Lower leg skin (tissue), 4 donors: ENCODE results near the gene CWC22. TPM values are rescaled to one million over a fixed set of nuclear protein-coding genes. Genes with fewer than 3 reads are reported as not detected.

ENCODE experiments used
- DNase-seq, 2 donors: peaks; one replicate each; pipeline ENCODE4 v3.0.0-alpha.2; 2019; ENCODE audit warnings: low spot score in 2 of 2
- H3K4me3 ChIP-seq: fragments of 200-600 bp; sonication (generic); 2 replicates; pipeline ENCODE4 v1.5.1; 2017; ENCODE audit warnings: mild to moderate bottlenecking, low read depth; ENCODE audit not compliant: poor library complexity, severe bottlenecking
- CTCF ChIP-seq, 3 donors: fragments of 450-650 bp; IDR thresholded peaks; one replicate each; pipeline ENCODE4 v1.5.1; 2016; ENCODE audit warnings: antibody characterized with exemption in 3 of 3, mild to moderate bottlenecking in 3 of 3, moderate library complexity in 2 of 3
- POLR2A ChIP-seq, 2 donors: fragments of 450-650 bp; IDR thresholded peaks; one replicate each; pipeline ENCODE4 v1.6.1; 2016 to 2017; ENCODE audit warnings: antibody characterized with exemption in 2 of 2, mild to moderate bottlenecking in 1 of 2, moderate library complexity in 1 of 2
- WGBS, 2 donors: methylation state at CpG; one replicate each; pipeline ENCODE4 v1.1.5; 2018; 5-methylcytosine and 5-hydroxymethylcytosine counted together
- intact Hi-C: fragments of 100-400 bp; cut with DNase I; formaldehyde crosslinking; loops from one replicate; pipeline ENCODE4 v1.15.0; 2023; ENCODE audit warnings: low total_unique reads
- total RNA-seq, 4 donors: library from RNA; depleted of rRNA; stranded (reverse); fragments of >200 nt; gene quantifications; one replicate each; pipeline ENCODE4 v1.1.0, GENCODE V29; 2016

Gene CWC22
- total RNA-seq, 4 donors from 2014 or later, result 14.3 to 25.9 (median 19.3) TPM

GRCh38 chr2:179946810-179947615, 60.1 kb downstream of the CWC22 start:
- intact Hi-C loops, result no loop called here
- no peak overlapping the region for H3K4me3 ChIP-seq
- 95 to 99% methylated on average over 4 of the region's 4 CpGs for WGBS, 2 donors
- no peak for TF ChIP-seq POLR2A (IDR thresholded peaks at IDR 0.05)
- TF ChIP-seq CTCF (IDR thresholded peaks at IDR 0.05), result no peak
- no peak for DNase-seq

- intact Hi-C loops, result no loop called here
- 96 to 99% methylated on average over 4 of the region's 4 CpGs for WGBS, 2 donors
- DNase-seq, result no peak
Observed at GRCh38 chr2:179946346-179946745, 60.8 kb downstream of the CWC22 start.

GRCh38 chr2:179939259-179939658, 67.8 kb downstream of the CWC22 start:
- DNase-seq, result no peak
- 85 to 86% methylated on average over 5 of the region's 5 CpGs for WGBS, 2 donors
- TF ChIP-seq POLR2A (IDR thresholded peaks at IDR 0.05) (no peak), CTCF (IDR thresholded peaks at IDR 0.05) (no peak)
- no peak overlapping the region for H3K4me3 ChIP-seq
- intact Hi-C loops, result no loop called here

More at GRCh38 chr2:179946346-179946745, 60.8 kb downstream of the CWC22 start:
- H3K4me3 ChIP-seq, result no peak overlapping the region
- TF ChIP-seq CTCF (IDR thresholded peaks at IDR 0.05) (no peak), POLR2A (IDR thresholded peaks at IDR 0.05) (no peak)

- no peak for TF ChIP-seq POLR2A (IDR thresholded peaks at IDR 0.05)
- no peak for TF ChIP-seq CTCF (IDR thresholded peaks at IDR 0.05)
- 91 to 93% methylated on average over 2 of the region's 2 CpGs for WGBS, 2 donors
- no peak for DNase-seq
- H3K4me3 ChIP-seq, result no peak overlapping the region
- intact Hi-C loops, result no loop called here
Observed at GRCh38 chr2:179938026-179938425, 69.1 kb downstream of the CWC22 start.

GRCh38 chr2:179936654-179937053, 70.4 kb downstream of the CWC22 start:
- H3K4me3 ChIP-seq, result no peak overlapping the region
- intact Hi-C loops, result no loop called here
- 97% methylated on average over 3 of the region's 3 CpGs for WGBS, 2 donors
- TF ChIP-seq CTCF (IDR thresholded peaks at IDR 0.05), result no peak
- TF ChIP-seq POLR2A (IDR thresholded peaks at IDR 0.05), result no peak
- no peak for DNase-seq

- TF ChIP-seq POLR2A (IDR thresholded peaks at IDR 0.05), result no peak
- TF ChIP-seq CTCF (IDR thresholded peaks at IDR 0.05), result no peak
Observed at GRCh38 chr2:179936141-179936540, 71.0 kb downstream of the CWC22 start.

More at GRCh38 chr2:179936141-179936540, 71.0 kb downstream of the CWC22 start:
- WGBS, 2 donors, result 91 to 94% methylated on average over 1 of the region's 1 CpG
- H3K4me3 ChIP-seq, result no peak overlapping the region
- no peak for DNase-seq
- intact Hi-C loops, result no loop called here
